ENCODE data around the gene CAMK2B. TPM values are rescaled to one million over a fixed set of nuclear protein-coding genes. Genes with fewer than 3 reads are reported as not detected.

CAMK2B gene
- total RNA-seq, 1 donor from 2014 or later, result 98.0 TPM

DNA sequence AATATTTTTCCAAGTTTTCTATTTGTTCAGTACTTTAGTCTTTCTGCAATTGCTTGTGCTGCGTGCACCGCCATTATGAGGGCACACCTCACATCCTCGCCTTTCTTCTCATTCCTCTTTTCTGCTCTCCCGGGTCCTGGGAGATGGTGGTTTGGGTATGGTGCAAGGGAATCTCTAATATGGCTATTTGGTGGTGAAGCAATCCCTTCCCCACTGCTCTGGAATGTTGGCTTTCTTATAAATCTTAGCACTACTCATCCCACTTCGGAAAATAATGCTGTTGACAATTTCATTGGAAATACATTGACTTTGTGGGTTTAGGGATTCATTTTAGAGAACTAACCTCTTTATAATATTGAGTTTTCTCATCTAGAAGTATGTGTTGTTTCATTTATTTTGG lies 134.2 kb downstream of the CAMK2B start:
- TF ChIP-seq, protein P1, sequence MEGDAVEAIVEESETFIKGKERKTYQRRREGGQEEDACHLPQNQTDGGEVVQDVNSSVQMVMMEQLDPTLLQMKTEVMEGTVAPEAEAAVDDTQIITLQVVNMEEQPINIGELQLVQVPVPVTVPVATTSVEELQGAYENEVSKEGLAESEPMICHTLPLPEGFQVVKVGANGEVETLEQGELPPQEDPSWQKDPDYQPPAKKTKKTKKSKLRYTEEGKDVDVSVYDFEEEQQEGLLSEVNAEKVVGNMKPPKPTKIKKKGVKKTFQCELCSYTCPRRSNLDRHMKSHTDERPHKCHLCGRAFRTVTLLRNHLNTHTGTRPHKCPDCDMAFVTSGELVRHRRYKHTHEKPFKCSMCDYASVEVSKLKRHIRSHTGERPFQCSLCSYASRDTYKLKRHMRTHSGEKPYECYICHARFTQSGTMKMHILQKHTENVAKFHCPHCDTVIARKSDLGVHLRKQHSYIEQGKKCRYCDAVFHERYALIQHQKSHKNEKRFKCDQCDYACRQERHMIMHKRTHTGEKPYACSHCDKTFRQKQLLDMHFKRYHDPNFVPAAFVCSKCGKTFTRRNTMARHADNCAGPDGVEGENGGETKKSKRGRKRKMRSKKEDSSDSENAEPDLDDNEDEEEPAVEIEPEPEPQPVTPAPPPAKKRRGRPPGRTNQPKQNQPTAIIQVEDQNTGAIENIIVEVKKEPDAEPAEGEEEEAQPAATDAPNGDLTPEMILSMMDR (IDR thresholded peaks at IDR 0.05; ENCODE audit: borderline replicate concordance), result no peak
- Histone ChIP-seq H3K27me3 (ENCODE audit: low read depth) (peaks cover 41% of the 10 kb centered on the region), H3K36me3 (no peaks in the 10 kb centered on the region), H3K27ac (replicated peaks) (no peak overlapping the region), H3K9me3 (replicated peaks) (no peaks in the 10 kb centered on the region), H3K4me1 (peaks cover 4% of the 10 kb centered on the region), H3K4me3 (no peak overlapping the region)
- no peak for DNase-seq
- intact Hi-C loops (cut with micrococcal nuclease), result no loop called here

DNA sequence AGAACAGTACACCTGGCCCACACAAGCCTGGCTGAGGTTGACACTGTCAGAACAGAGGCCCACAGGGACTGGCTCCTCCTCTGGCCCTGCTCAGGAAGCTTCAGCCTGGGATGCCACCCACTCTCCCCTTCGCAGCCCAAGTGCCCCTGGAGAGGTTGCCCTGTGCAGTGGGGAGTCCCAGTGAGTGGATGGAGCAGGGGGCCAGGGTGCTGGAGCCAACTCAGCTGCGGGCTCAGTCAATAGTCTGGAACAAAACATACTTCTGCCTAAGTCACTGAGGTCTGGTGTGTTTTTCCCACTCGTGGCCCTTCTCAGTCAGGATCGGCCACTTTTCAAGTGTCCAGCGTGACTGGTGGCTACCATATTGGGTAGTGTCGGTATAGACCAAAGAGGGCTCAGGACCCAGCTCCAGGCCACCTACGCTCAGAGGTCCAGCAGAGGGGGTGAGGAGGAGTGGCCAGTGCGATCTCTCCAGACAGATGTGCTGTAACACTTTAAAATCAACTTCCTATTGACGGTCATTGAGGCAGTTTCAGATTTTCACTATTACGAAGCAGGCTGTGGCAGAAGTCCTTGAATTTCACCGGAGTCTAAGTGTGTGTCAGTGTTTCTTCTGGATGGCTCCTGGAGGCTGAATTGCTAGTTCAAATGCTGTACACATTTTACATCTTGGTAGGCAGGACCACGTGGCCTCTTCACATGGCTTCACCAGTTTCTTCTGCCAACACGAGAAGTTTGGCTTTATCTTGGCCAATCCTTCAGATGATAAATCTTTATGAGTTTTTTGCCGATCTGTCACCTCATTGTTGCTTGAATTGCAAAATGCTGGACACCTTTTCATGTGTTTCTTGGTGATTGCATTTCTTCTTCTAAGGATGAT lies 135.2 kb downstream of the CAMK2B start:
- H3K27me3 ChIP-seq (ENCODE audit: low read depth), result peaks cover 41% of the 10 kb centered on the region
- TF ChIP-seq, protein P1 (IDR thresholded peaks at IDR 0.05; ENCODE audit: borderline replicate concordance), result no peak
- H3K4me1 ChIP-seq, result no peaks in the 10 kb centered on the region
- H3K9me3 ChIP-seq (replicated peaks), result no peaks in the 10 kb centered on the region
- intact Hi-C loops (cut with micrococcal nuclease), result no loop called here
- no peak overlapping the region for H3K27ac ChIP-seq (replicated peaks)
- no peak overlapping the region for H3K4me3 ChIP-seq
- DNase-seq, result no peak
- H3K36me3 ChIP-seq, result no peaks in the 10 kb centered on the region

DNA sequence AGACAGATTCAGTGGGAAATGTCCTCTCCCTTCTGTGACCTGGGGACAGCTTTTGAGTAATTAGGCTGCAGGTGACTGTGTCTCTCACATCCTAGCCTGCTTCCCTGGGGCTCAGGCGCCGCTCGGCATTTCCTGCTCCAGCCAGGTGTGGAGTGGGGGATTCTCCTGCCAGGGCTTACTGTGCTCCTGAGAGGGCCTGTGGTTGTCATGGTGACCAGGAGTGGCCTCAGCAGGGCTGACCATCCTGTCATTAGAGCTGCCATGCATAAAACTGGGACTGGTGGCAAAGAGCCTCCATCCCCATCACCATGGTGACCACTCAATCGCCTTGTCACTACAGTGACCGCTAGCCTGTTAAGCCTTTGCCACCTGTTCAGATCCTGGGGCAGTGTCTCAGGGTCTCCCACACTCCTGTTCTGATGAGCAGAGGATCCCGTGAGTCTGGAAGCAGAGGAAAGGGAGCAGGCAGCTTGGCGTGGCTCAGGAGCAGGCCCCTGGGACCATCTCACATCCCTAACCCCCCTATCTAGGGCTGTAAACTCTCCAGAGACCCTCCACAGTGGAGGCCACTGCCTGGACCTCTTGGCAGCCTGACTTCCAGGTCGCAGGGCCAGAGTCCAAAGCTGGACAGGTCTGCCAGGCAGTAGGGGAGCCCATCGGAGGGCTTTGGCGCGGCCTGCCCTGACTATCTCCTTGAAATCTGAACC lies 136.0 kb downstream of the CAMK2B start, which contains the start of gene GCK:
Gene GCK, minus strand, starts transcription at position 154 of the 707 bp plus-strand sequence. CDS start 486 bp downstream, outside the sequence.
- H3K27me3 ChIP-seq (ENCODE audit: low read depth), result peaks cover 41% of the 10 kb centered on the region
- no peak within 1 kb of the TSS for H3K27ac ChIP-seq (replicated peaks)
- H3K4me3 ChIP-seq, result no peak within 1 kb of the TSS
- H3K9me3 ChIP-seq (replicated peaks), result no peaks in the 10 kb centered on the region
- intact Hi-C loops (cut with micrococcal nuclease), result no loop called here
- TF ChIP-seq, protein P1 (IDR thresholded peaks at IDR 0.05; ENCODE audit: borderline replicate concordance), result no peak
- H3K4me1 ChIP-seq, result no peaks in the 10 kb centered on the region
- no peak for DNase-seq
- H3K36me3 ChIP-seq, result no peaks in the 10 kb centered on the region

DNA sequence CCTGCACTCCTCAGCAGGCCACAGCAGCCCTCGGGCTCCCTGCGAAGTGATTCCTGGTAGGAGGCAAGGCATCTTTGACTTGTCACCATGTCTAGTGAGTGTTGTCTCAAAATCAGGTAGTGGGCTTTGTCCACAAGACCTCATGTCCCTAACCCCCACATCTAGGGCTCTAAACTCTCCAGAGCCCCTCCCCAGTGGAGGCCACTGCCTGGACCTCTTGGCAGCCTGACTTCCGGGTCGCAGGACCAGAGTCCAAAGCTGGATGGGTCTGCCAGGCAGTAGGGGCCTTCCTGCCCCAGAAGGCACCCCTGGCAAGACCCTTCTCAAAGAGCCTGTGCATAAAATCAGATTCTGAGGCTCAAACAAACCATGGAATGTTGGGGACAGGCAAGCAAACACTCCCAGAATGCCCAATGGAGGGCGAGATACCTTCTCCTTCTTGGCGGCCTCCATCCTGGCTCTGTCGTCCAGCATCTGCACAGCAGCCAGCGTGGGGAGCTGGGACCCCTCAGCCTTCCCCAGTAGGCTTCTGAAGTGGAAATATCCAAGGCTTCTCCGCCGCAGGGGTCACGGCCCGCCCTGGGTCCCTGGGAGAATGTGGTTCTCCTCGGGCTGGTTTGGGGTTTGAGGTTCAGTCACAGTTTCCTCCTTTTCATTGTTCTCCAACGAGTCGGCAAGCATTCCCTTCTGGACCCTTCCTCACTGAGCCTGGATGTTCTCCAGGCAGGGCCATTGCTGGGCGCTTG lies 136.7 kb downstream of the CAMK2B start:
- peaks cover 36% of the 10 kb centered on the region for H3K27me3 ChIP-seq (ENCODE audit: low read depth)
- intact Hi-C loops (cut with micrococcal nuclease), result no loop called here
- H3K4me1 ChIP-seq, result no peaks in the 10 kb centered on the region
- H3K9me3 ChIP-seq (replicated peaks), result no peaks in the 10 kb centered on the region
- TF ChIP-seq, protein P1 (IDR thresholded peaks at IDR 0.05; ENCODE audit: borderline replicate concordance), result no peak
- no peak for DNase-seq
- no peaks in the 10 kb centered on the region for H3K36me3 ChIP-seq
- H3K4me3 ChIP-seq, result no peak overlapping the region
- H3K27ac ChIP-seq (replicated peaks), result no peak overlapping the region

Measured in left ventricle myocardium inferior (tissue), 1 donor.